PC-9 (cell line): Measurements from ENCODE around the gene HRH1.

Source experiments
- EZH2 ChIP-seq: fragments of 200-600 bp; sonication (generic); IDR thresholded peaks from 2 replicates; pipeline ENCODE4 v1.8.0; 2017; ENCODE audit warnings: antibody characterized with exemption, low read depth
- TF ChIP-seq, protein P1 (sequence below): fragments of 200-600 bp; sonication (generic); conservative IDR thresholded peaks from 2 replicates; pipeline ENCODE4 v1.6.1; 2017; ENCODE audit warnings: mixed run types, antibody characterized with exemption, mild to moderate bottlenecking, moderate library complexity

DNA sequence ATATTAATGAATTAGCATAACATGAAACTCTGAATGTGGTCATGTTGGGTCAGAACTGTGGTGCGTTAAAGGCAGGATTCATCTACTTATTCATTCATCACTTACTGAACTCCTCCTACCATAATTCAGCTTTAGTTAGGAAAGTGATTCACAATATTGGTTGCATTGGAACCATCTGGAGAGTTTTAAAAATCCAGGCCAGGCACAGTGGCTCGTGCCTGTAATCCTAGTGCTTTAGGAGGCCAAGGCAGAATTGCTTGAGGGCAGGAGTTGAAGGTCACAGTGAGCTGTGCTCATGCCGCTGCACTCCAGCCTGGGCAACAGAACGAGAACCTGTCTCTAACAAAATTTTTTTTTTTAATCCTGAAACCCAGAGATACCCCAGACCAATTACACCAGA, 73.7 kb downstream of the HRH1 start:
- no peak for TF ChIP-seq EZH2
- TF ChIP-seq, protein P1, sequence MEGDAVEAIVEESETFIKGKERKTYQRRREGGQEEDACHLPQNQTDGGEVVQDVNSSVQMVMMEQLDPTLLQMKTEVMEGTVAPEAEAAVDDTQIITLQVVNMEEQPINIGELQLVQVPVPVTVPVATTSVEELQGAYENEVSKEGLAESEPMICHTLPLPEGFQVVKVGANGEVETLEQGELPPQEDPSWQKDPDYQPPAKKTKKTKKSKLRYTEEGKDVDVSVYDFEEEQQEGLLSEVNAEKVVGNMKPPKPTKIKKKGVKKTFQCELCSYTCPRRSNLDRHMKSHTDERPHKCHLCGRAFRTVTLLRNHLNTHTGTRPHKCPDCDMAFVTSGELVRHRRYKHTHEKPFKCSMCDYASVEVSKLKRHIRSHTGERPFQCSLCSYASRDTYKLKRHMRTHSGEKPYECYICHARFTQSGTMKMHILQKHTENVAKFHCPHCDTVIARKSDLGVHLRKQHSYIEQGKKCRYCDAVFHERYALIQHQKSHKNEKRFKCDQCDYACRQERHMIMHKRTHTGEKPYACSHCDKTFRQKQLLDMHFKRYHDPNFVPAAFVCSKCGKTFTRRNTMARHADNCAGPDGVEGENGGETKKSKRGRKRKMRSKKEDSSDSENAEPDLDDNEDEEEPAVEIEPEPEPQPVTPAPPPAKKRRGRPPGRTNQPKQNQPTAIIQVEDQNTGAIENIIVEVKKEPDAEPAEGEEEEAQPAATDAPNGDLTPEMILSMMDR, result no peak
